GM12873 (cell line): ENCODE data around the gene HS6ST3.

ENCODE experiments used
- CTCF ChIP-seq: IDR thresholded peaks from 2 replicates; pipeline ENCODE4 v1.5.1; 2012; ENCODE audit warnings: low read depth, mild to moderate bottlenecking, moderate library complexity, low read length, control low read depth; ENCODE audit not compliant: insufficient read depth; ENCODE audit errors: missing control alignments

The HS6ST3 gene

GRCh38 chr13:96165840-96166239 lies 75.9 kb downstream of the HS6ST3 start:
- TF ChIP-seq CTCF, result no peak

- no peak for TF ChIP-seq CTCF
Observed at GRCh38 chr13:96172066-96172465, 82.2 kb downstream of the HS6ST3 start.

GRCh38 chr13:96178759-96179158 lies 88.9 kb downstream of the HS6ST3 start:
- no peak for TF ChIP-seq CTCF

- no peak for TF ChIP-seq CTCF
Observed at GRCh38 chr13:96179309-96179708, 89.4 kb downstream of the HS6ST3 start.

GRCh38 chr13:96181911-96182310 lies 92.0 kb downstream of the HS6ST3 start:
- TF ChIP-seq CTCF, result no peak

- TF ChIP-seq CTCF, result no peak
Observed at GRCh38 chr13:96185818-96186217, 95.9 kb downstream of the HS6ST3 start.

GRCh38 chr13:96191367-96191766 lies 101.5 kb downstream of the HS6ST3 start:
- no peak for TF ChIP-seq CTCF
